Pancreas (tissue), 10 donors: ENCODE data around the gene PAX5. TPM values are rescaled to one million over a fixed set of nuclear protein-coding genes. Genes with fewer than 3 reads are reported as not detected.

Experiments
- ATAC-seq, 4 donors: fragments of 200-7000 bp; cut with Tn5 transposase; one replicate each; pipeline versions ENCODE4 v1.8.0 to v1.9.1; 2020; ENCODE audit warnings: mild to moderate bottlenecking in 4 of 4, moderate library complexity in 4 of 4
- DNase-seq, 6 donors: peaks; one replicate each; pipeline ENCODE4 v3.0.0-alpha.2; 2020
- FAIRE-seq: peaks from 2 replicates; lab custom pipeline; 2012; peaks lifted over from hg19 to GRCh38; lab: Jason Lieb, UNC
- H3K27ac ChIP-seq, 4 donors: fragments of 200-600 bp; sonication (generic); 1 replicate in 3 of 4; 2 replicates in 1 of 4; pipeline versions ENCODE4 v1.5.0 to v1.8.0; 2020
- H3K27me3 ChIP-seq, 4 donors: fragments of 200-600 bp; one replicate each; pipeline ENCODE4 v1.8.0; 2021
- H3K36me3 ChIP-seq, 3 donors: fragments of 200-600 bp; sonication (generic) in 1 of 3; one replicate each; pipeline versions ENCODE4 v1.5.0 to v1.8.0; 2020 to 2021
- H3K4me1 ChIP-seq, 3 donors: fragments of 200-600 bp; one replicate each; pipeline ENCODE4 v1.8.0; 2021
- H3K4me3 ChIP-seq, 4 donors: fragments of 200-600 bp; sonication (generic) in 2 of 4; one replicate each; pipeline versions ENCODE4 v1.5.0 to v1.8.0; 2020 to 2021
- H3K9me3 ChIP-seq, 4 donors: fragments of 200-600 bp; one replicate each; pipeline ENCODE4 v1.8.0; 2021
- WGBS, 2 donors: extraction: QIAGEN DNeasy Blood & Tissue Kit; methylation state at CpG; one replicate each; pipeline ENCODE4 v1.1.7; 2013; 5-methylcytosine and 5-hydroxymethylcytosine counted together
- intact Hi-C, 3 donors: fragments of 100-400 bp; cut with DNase I; formaldehyde crosslinking; loops; one replicate each; pipeline versions ENCODE4 v1.11.1 to v1.14.2; 2022
- polyA plus RNA-seq, 2 donors: library from polyadenylated mRNA; stranded (reverse); fragments of 200-250 nt; gene quantifications; one replicate each; pipeline ENCODE4 v1.2.3, GENCODE V29; 2013
- total RNA-seq, 6 donors: library from RNA; stranded (reverse); fragmentation: NEBNext Ultra II Directional in 4 of 6; extraction: Animal tissue kit (Norgen Biotek cat#: 25700) in 4 of 6; gene quantifications; one replicate each; pipeline versions ENCODE4 v1.2.1 to v1.2.4, GENCODE V29; 2021 to 2023
- TF ChIP-seq, protein P1 (sequence below), 4 donors: fragments of 200-600 bp; sonication (generic) in 3 of 4; IDR thresholded peaks; one replicate each; pipeline versions ENCODE4 v1.5.0 to v1.8.0; 2021; ENCODE audit warnings: antibody characterized with exemption in 4 of 4
- donor health status: healthy with polysubstance abuse.
- donor health status: DM: no; HTN: no; CAD: no; lungs with moderate emphysema.
- donor health status: DM: no; HTN: no; CAD: no.
- donor health status: control.
- donor health status: control.
- donor health status: Bipolar disorder and iron deficiency.
- donor health status: DM: yes; HTN: yes; CAD: no.
- donor health status: DM: no; HTN: no; CAD: no.
- donor health status: DM: no; HTN: no; CAD: no.
- donor health status: DM: yes; HTN: yes; CAD: no.

The PAX5 gene
- total and polyA plus RNA-seq, 8 donors, result under 0.01 to 0.35 (median 0.28) TPM; not detected in 1

DNA sequence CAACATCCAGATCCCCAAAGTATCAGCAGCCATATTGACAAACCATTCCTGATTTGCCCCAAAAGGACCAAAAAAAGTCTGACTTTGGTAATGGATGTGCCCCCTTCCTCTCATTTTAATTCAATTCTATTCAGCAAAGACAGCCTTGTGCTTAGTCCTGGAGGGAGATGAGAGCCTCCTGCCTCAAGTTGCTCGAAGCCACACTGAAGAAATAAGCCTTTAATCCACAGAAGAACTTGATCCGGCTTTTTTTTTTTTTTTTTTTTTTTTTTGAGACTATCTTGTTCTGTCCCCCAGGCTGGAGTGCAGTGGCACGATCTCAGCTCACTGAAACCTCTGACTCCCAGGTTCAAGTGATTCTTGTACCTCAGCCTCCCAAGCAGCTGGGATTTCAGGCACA lies 8.4 kb upstream of the PAX5 start:
- peaks cover 0 to 19% (median 8%) of the 10 kb centered on the region in 4 donors for H3K27me3 ChIP-seq
- H3K4me3 ChIP-seq, result no peak overlapping the region
- no peaks in the 10 kb centered on the region for H3K36me3 ChIP-seq
- FAIRE-seq, result no peak
- intact Hi-C loops, result no loop called here
- DNase-seq, result no peak
- ATAC-seq, result no peak
- no peak overlapping the region for H3K27ac ChIP-seq
- peaks cover 4 to 5% (median 4%) of the 10 kb centered on the region in 3 donors for H3K4me1 ChIP-seq
- 65 to 67% methylated on average over 3 of the region's 3 CpGs for WGBS, 2 donors
- no peaks in the 10 kb centered on the region for H3K9me3 ChIP-seq
- TF ChIP-seq, protein P1, sequence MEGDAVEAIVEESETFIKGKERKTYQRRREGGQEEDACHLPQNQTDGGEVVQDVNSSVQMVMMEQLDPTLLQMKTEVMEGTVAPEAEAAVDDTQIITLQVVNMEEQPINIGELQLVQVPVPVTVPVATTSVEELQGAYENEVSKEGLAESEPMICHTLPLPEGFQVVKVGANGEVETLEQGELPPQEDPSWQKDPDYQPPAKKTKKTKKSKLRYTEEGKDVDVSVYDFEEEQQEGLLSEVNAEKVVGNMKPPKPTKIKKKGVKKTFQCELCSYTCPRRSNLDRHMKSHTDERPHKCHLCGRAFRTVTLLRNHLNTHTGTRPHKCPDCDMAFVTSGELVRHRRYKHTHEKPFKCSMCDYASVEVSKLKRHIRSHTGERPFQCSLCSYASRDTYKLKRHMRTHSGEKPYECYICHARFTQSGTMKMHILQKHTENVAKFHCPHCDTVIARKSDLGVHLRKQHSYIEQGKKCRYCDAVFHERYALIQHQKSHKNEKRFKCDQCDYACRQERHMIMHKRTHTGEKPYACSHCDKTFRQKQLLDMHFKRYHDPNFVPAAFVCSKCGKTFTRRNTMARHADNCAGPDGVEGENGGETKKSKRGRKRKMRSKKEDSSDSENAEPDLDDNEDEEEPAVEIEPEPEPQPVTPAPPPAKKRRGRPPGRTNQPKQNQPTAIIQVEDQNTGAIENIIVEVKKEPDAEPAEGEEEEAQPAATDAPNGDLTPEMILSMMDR (IDR thresholded peaks at IDR 0.05), result no peak

DNA sequence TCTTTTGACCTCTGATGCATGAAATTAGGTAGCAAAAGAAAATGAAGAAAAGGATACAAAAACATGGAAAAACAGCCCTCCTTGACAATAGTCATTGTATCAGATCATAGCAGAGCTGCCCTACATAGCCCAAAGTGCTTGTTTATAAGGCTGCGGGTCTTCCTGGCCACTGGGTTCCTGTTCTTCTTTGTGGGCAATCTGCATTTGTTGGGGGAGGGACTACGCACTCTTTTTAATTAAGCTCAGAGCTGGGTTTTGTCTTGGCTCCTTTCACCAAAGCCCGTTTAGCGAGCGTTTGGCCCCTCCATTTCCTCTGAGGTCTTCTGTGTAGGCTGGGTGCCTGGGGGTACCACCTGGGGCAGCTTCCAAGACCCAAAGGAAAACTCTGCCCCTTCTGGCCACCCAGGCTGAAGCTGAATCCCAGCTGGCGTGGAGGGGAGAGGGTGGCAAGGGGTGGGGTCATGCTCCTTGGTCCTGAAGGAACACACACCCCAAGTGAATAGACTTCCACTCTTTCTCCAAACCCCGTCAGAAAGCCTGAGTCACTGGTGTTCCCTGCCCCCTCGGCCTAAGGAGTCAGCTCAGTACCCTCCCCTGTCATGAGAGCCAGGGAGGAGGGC lies 6.5 kb upstream of the PAX5 start:
- H3K4me1 ChIP-seq, result peaks cover 5 to 8% (median 6%) of the 10 kb centered on the region in 3 donors
- peaks cover 3 to 33% (median 10%) of the 10 kb centered on the region in 4 donors for H3K27me3 ChIP-seq
- FAIRE-seq, result no peak
- no peak overlapping the region for H3K27ac ChIP-seq
- TF ChIP-seq, protein P1 (IDR thresholded peaks at IDR 0.05), result no peak
- no peaks in the 10 kb centered on the region for H3K9me3 ChIP-seq
- no peak for DNase-seq
- H3K36me3 ChIP-seq, result no peaks in the 10 kb centered on the region
- H3K4me3 ChIP-seq, result no peak overlapping the region
- ATAC-seq, result no peak
- 76 to 81% methylated on average over 8 of the region's 8 CpGs for WGBS, 2 donors
- intact Hi-C loops, result no loop called here

DNA sequence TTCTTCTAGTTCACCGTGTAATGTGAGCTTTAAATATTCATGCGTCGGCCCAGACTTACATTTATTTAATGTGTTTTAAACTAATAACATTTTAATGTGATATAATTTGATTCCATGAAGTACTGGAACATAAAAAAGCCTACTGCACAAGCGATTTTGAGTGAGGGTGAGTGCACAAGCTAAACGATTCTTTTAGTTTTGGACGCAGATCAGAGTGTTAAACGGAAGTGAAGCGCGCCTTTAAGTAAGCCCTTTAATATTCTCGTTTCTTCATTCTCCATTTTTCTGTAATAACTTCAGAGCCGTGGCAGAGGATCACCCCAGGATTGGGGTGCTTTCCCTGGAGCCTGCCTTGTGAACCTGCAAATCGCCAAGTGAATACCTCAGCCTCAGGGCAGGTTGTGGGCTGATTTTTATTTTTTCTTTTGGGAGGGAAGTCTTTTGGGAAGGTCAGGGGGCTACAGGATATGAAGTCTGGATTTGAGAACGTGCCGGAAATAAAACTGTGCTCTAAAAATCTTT lies 4.9 kb upstream of the PAX5 start:
- FAIRE-seq (no peak), ATAC-seq (no peak), DNase-seq (no peak)
- no peaks in the 10 kb centered on the region for H3K9me3 ChIP-seq
- TF ChIP-seq, protein P1 (IDR thresholded peaks at IDR 0.05), result no peak
- peaks cover 6 to 11% (median 8%) of the 10 kb centered on the region in 3 donors for H3K4me1 ChIP-seq
- intact Hi-C loops, result no loop called here
- H3K27ac ChIP-seq, result no peak overlapping the region
- H3K27me3 ChIP-seq, result peaks cover 8 to 40% (median 12%) of the 10 kb centered on the region in 4 donors
- H3K4me3 ChIP-seq, result no peak overlapping the region
- 49 to 53% methylated on average over 14 of the region's 14 CpGs for WGBS, 2 donors
- no peaks in the 10 kb centered on the region for H3K36me3 ChIP-seq

DNA sequence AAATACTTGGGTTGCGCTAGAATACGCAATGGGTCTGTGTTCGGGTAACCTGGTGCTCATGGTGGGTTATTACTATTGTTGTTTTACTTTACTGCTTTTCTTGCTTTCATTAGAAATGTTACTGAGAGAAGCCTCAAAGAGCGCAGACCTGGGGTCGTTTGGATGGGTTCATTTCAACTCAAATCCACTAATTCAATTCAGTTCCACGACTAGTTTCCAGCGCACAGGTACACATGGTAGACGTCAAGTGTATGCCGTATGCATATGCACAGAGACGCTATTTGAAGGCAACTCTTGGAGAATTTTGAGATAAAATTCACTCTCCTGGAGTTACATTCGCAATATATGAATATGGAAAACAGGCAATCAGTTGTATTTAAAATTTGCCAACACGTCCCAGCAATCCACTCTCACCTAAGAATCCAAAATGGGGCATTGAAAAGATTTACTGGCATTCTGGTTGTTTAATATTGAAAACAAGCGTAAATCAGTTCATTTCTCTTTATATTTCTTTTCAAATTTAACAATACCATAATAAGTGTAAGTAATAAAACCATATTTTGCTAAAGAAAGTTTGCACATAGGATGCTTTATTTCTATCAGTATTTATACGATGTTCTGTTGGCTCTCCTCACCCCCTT lies 4.4 kb upstream of the PAX5 start:
- no peak for ATAC-seq
- Histone ChIP-seq H3K4me1 (peaks cover 6 to 11% (median 8%) of the 10 kb centered on the region in 3 donors), H3K9me3 (no peaks in the 10 kb centered on the region), H3K27ac (no peak overlapping the region), H3K27me3 (peaks cover 9 to 45% (median 13%) of the 10 kb centered on the region in 4 donors), H3K36me3 (no peaks in the 10 kb centered on the region), H3K4me3 (no peak overlapping the region)
- FAIRE-seq, result no peak
- DNase-seq, result no peak
- TF ChIP-seq, protein P1 (IDR thresholded peaks at IDR 0.05), result no peak
- 38 to 39% methylated on average over 14 of the region's 14 CpGs for WGBS, 2 donors
- intact Hi-C loops, result no loop called here
